ENCODE data around the gene AGRN. TPM values are rescaled to one million over a fixed set of nuclear protein-coding genes. Genes with fewer than 3 reads are reported as not detected.
"Not testable (repeated sequence)": the region's sequence is repeated elsewhere in the genome, so short reads cannot be mapped to it uniquely, and the experiment has no call there.

The AGRN gene
- total RNA-seq, 1 donor from 2014 or later = 13.0 TPM

GRCh38 chr1:973459-974292 lies 46.2 kb upstream of the AGRN start:
- peaks cover 6% of the 10 kb centered on the region for H3K36me3 ChIP-seq
- no peak for TF ChIP-seq CTCF (IDR thresholded peaks at IDR 0.05; ENCODE audit: borderline replicate concordance)
- DNase-seq = no peak
- peaks cover 76% of the 10 kb centered on the region for H3K27me3 ChIP-seq (ENCODE audit: low read depth)
- H3K4me1 ChIP-seq = peaks cover 9% of the 10 kb centered on the region
- H3K4me3 ChIP-seq = no peak overlapping the region
- no peaks in the 10 kb centered on the region for H3K9me3 ChIP-seq (replicated peaks)
- intact Hi-C loops (cut with micrococcal nuclease) = no loop called here
- H3K27ac ChIP-seq (replicated peaks) = peak overlapping the region; percentile 76

- Histone ChIP-seq H3K9me3 (replicated peaks) (no peaks in the 10 kb centered on the region), H3K4me3 (no peak overlapping the region), H3K27me3 (ENCODE audit: low read depth) (peaks cover 70% of the 10 kb centered on the region), H3K36me3 (peaks cover 12% of the 10 kb centered on the region), H3K27ac (replicated peaks) (peak overlapping the region; percentile 76), H3K4me1 (peaks cover 15% of the 10 kb centered on the region)
- DNase-seq = no peak
- intact Hi-C loops (cut with micrococcal nuclease) = no loop called here
- TF ChIP-seq CTCF (IDR thresholded peaks at IDR 0.05; ENCODE audit: borderline replicate concordance) = no peak
Observed at GRCh38 chr1:974293-974640, 45.7 kb upstream of the AGRN start.

- no peaks in the 10 kb centered on the region for H3K9me3 ChIP-seq (replicated peaks)
- peaks cover 21% of the 10 kb centered on the region for H3K4me1 ChIP-seq
- H3K27me3 ChIP-seq (ENCODE audit: low read depth) = peaks cover 65% of the 10 kb centered on the region
- H3K4me3 ChIP-seq = no peak overlapping the region
- DNase-seq = no peak
- intact Hi-C loops (cut with micrococcal nuclease) = no loop called here
- H3K27ac ChIP-seq (replicated peaks) = peak overlapping the region; percentile 76
- TF ChIP-seq CTCF (IDR thresholded peaks at IDR 0.05; ENCODE audit: borderline replicate concordance) = no peak
- H3K36me3 ChIP-seq = peaks cover 17% of the 10 kb centered on the region
Observed at GRCh38 chr1:974687-975328, 45.1 kb upstream of the AGRN start.

- Histone ChIP-seq H3K4me3 (no peak overlapping the region), H3K9me3 (replicated peaks) (no peaks in the 10 kb centered on the region), H3K27me3 (ENCODE audit: low read depth) (peaks cover 65% of the 10 kb centered on the region), H3K4me1 (peaks cover 26% of the 10 kb centered on the region), H3K36me3 (peaks cover 17% of the 10 kb centered on the region), H3K27ac (replicated peaks) (peak overlapping the region; percentile 76)
- intact Hi-C loops (cut with micrococcal nuclease) = no loop called here
- no peak for TF ChIP-seq CTCF (IDR thresholded peaks at IDR 0.05; ENCODE audit: borderline replicate concordance)
- DNase-seq = no peak
Observed at GRCh38 chr1:975365-975764, 44.6 kb upstream of the AGRN start.

GRCh38 chr1:975896-976683 lies 43.8 kb upstream of the AGRN start:
- intact Hi-C loops (cut with micrococcal nuclease) = no loop called here
- H3K36me3 ChIP-seq = peaks cover 17% of the 10 kb centered on the region
- peaks cover 58% of the 10 kb centered on the region for H3K27me3 ChIP-seq (ENCODE audit: low read depth)
- peaks cover 27% of the 10 kb centered on the region for H3K4me1 ChIP-seq
- H3K9me3 ChIP-seq (replicated peaks) = no peaks in the 10 kb centered on the region
- DNase-seq = no peak
- peak overlapping the region; percentile 54 for H3K4me3 ChIP-seq
- peak overlapping the region; percentile 76 for H3K27ac ChIP-seq (replicated peaks)
- TF ChIP-seq CTCF (IDR thresholded peaks at IDR 0.05; ENCODE audit: borderline replicate concordance) = peak; percentile 48

GRCh38 chr1:976791-977190 lies 43.1 kb upstream of the AGRN start:
- peak; percentile 74 for DNase-seq
- H3K9me3 ChIP-seq (replicated peaks); intact Hi-C loops (cut with micrococcal nuclease); H3K27ac ChIP-seq (replicated peaks); H3K4me3 ChIP-seq: not testable (repeated sequence)
- peaks cover 34% of the 10 kb centered on the region for H3K4me1 ChIP-seq
- peaks cover 53% of the 10 kb centered on the region for H3K27me3 ChIP-seq (ENCODE audit: low read depth)
- peaks cover 17% of the 10 kb centered on the region for H3K36me3 ChIP-seq
